HCT116 (cell line): ENCODE data around the gene FERMT3. TPM values are rescaled to one million over a fixed set of nuclear protein-coding genes. Genes with fewer than 3 reads are reported as not detected.

Experiments
- ATAC-seq: fragments of 200-7000 bp; cut with Tn5 transposase; 2 replicates; pipeline ENCODE4 v1.9.1; 2020; ENCODE audit warnings: mild to moderate bottlenecking, moderate library complexity
- BruUV-seq: library from RNA; stranded (reverse); fragments of 400-500 nt; replicated peaks from 2 replicates; lab custom pipeline; 2021; lab: Mats Ljungman, UMichigan
- CTCF ChIA-PET: fragments of 300-600 bp; sonication (Branson Sonifier 250); formaldehyde crosslinking; loops from one replicate; lab custom pipeline; 2021; ENCODE audit warnings: antibody characterized with exemption; lab: Charles Lee
- POLR2A ChIA-PET: fragments of 300-600, 350-600 bp; sonication (Branson Sonifier 250); formaldehyde crosslinking; loops from one replicate; lab custom pipeline; 2021; ENCODE audit warnings: antibody characterized with exemption; lab: Charles Lee
- RAD21 ChIA-PET, 2 experiments: fragments of 300-600 bp; sonication (Branson Sonifier 250); formaldehyde crosslinking; loops; one replicate each; lab custom pipeline; 2023; ENCODE audit warnings: low total read pairs in 2 of 2; ENCODE audit not compliant: uncharacterized antibody in 2 of 2, unreplicated experiment in 2 of 2, low non-redundant PET in 1 of 2; lab: Charles Lee
- DNase-seq: peaks from one replicate; pipeline ENCODE4 v3.0.0-alpha.2; 2010; ENCODE audit warnings: low read depth, low spot score
- H2AFZ ChIP-seq: fragments of 200-600 bp; shearing (Covaris generic), sonication (generic); 2 replicates; pipeline ENCODE4 v1.6.1; 2017; ENCODE audit warnings: low read depth, mixed run types, mixed read lengths, antibody characterized with exemption, low read length; ENCODE audit not compliant: poor library complexity, severe bottlenecking
- H3K27ac ChIP-seq: 2 replicates; pipeline ENCODE4 v1.5.1; 2012; ENCODE audit warnings: low read depth, low read length
- H3K27me3 ChIP-seq: fragments of 200-600 bp; sonication (generic); 2 replicates; pipeline ENCODE4 v1.6.1; 2016; ENCODE audit warnings: mixed run types, low read length, mixed read lengths; ENCODE audit not compliant: insufficient read depth
- H3K36me3 ChIP-seq, 2 experiments: fragments of 200-500 bp in 1 of 2; fragments of 200-600 bp in 1 of 2; sonication (Bioruptor generic) in 1 of 2; sonication (generic) in 1 of 2; 2 replicates each; pipeline versions ENCODE4 v1.5.1 to v1.6.1; 2014 to 2016; ENCODE audit warnings: low read length in 2 of 2, inconsistent platforms in 1 of 2, mixed read lengths in 1 of 2, mixed run types in 1 of 2; ENCODE audit not compliant: insufficient read depth in 2 of 2, control insufficient read depth in 1 of 2
- H3K4me1 ChIP-seq, 2 experiments: fragments of 200-600 bp in 1 of 2; sonication (generic) in 1 of 2; 2 replicates each; pipeline versions ENCODE4 v1.5.1 to v1.6.1; 2012 to 2017; ENCODE audit warnings: low read length in 2 of 2, inconsistent platforms in 1 of 2, mild to moderate bottlenecking in 1 of 2, mixed read lengths in 1 of 2, mixed run types in 1 of 2, moderate library complexity in 1 of 2; ENCODE audit not compliant: insufficient read depth in 2 of 2, control insufficient read depth in 1 of 2
- H3K4me2 ChIP-seq: fragments of 200-600 bp; sonication (generic); 2 replicates; pipeline ENCODE4 v1.6.1; 2017; ENCODE audit warnings: mixed run types, low read length, mixed read lengths
- H3K4me3 ChIP-seq, 2 experiments: fragments of 200-600 bp in 1 of 2; sonication (generic) in 1 of 2; replicated peaks in 1 of 2; 2 replicates each; pipeline ENCODE4 v1.5.1; 2011 to 2016; ENCODE audit warnings: low read length in 2 of 2, control low read depth in 1 of 2, low read depth in 1 of 2, mild to moderate bottlenecking in 1 of 2, mixed read lengths in 1 of 2, mixed run types in 1 of 2
- H3K79me2 ChIP-seq: fragments of 200-600 bp; sonication (generic); 2 replicates; pipeline ENCODE4 v1.6.1; 2017; ENCODE audit warnings: mild to moderate bottlenecking, mixed run types, low read length, moderate library complexity, mixed read lengths; ENCODE audit not compliant: insufficient read depth
- H3K9ac ChIP-seq: fragments of 200-600 bp; sonication (generic); 2 replicates; pipeline ENCODE4 v1.6.1; 2016; ENCODE audit warnings: low read length, mixed read lengths
- H3K9me2 ChIP-seq: fragments of 200-600 bp; sonication (generic), shearing (Covaris generic); 2 replicates; pipeline ENCODE4 v1.6.1; 2017; ENCODE audit warnings: mixed run types, mild to moderate bottlenecking, moderate library complexity; ENCODE audit not compliant: insufficient read depth
- H3K9me3 ChIP-seq, 2 experiments: fragments of 200-500 bp in 1 of 2; fragments of 200-600 bp in 1 of 2; sonication (Bioruptor generic) in 1 of 2; sonication (generic) in 1 of 2; 2 replicates each; pipeline ENCODE4 v1.6.1; 2014 to 2017; ENCODE audit warnings: low read length in 2 of 2, mixed read lengths in 2 of 2, inconsistent platforms in 1 of 2, low read depth in 1 of 2, mild to moderate bottlenecking in 1 of 2, mixed run types in 1 of 2, moderate library complexity in 1 of 2; ENCODE audit not compliant: control insufficient read depth in 1 of 2, insufficient read depth in 1 of 2
- H4K20me1 ChIP-seq: fragments of 200-600 bp; sonication (generic), shearing (Covaris generic); 2 replicates; pipeline ENCODE4 v1.6.1; 2017; ENCODE audit warnings: mixed run types, mild to moderate bottlenecking, moderate library complexity; ENCODE audit not compliant: insufficient read depth
- CEBPB ChIP-seq: IDR thresholded peaks from 2 replicates; pipeline ENCODE4 v1.6.1; 2012; ENCODE audit warnings: low read depth
- CTCF ChIP-seq, 3 experiments: fragments of 200-600 bp in 1 of 3; sonication (generic) in 1 of 3; IDR thresholded peaks in 2 of 3; conservative IDR thresholded peaks in 1 of 3; 2 replicates each; pipeline ENCODE4 v1.5.1; 2012 to 2017; ENCODE audit warnings: low read depth in 2 of 3, low read length in 2 of 3, antibody characterized with exemption in 1 of 3, borderline replicate concordance in 1 of 3, control low read depth in 1 of 3, mild to moderate bottlenecking in 1 of 3, mixed read lengths in 1 of 3, mixed run types in 1 of 3, moderate library complexity in 1 of 3; ENCODE audit not compliant: insufficient read depth in 1 of 3
- EZH2 ChIP-seq: fragments of 200-600 bp; sonication (generic); IDR thresholded peaks from 2 replicates; pipeline ENCODE4 v1.6.1; 2017; ENCODE audit warnings: antibody characterized with exemption, mixed run types
- EZH2phosphoT487 ChIP-seq: fragments of 200-600 bp; IDR thresholded peaks from 2 replicates; pipeline ENCODE4 v1.6.1; 2018; ENCODE audit warnings: antibody characterized with exemption, borderline replicate concordance
- POLR2AphosphoS5 ChIP-seq: IDR thresholded peaks from 2 replicates; pipeline ENCODE4 v1.6.1; 2011; ENCODE audit warnings: mild to moderate bottlenecking, low read depth, low read length, moderate library complexity
- REST ChIP-seq: IDR thresholded peaks from 2 replicates; pipeline ENCODE4 v1.6.1; 2012; ENCODE audit warnings: low read depth
- SIN3A ChIP-seq: IDR thresholded peaks from 2 replicates; pipeline ENCODE4 v1.6.1; 2012; ENCODE audit warnings: low read depth
- SP1 ChIP-seq: IDR thresholded peaks from 2 replicates; pipeline ENCODE4 v1.6.1; 2012; ENCODE audit warnings: low read depth
- SRF ChIP-seq: IDR thresholded peaks from 2 replicates; pipeline ENCODE4 v1.6.1; 2012; ENCODE audit warnings: low read depth
- YY1 ChIP-seq: IDR thresholded peaks from 2 replicates; pipeline ENCODE4 v1.6.1; 2011; ENCODE audit warnings: low read length, low read depth, moderate library complexity, mild to moderate bottlenecking; ENCODE audit not compliant: insufficient replicate concordance; ENCODE audit errors: extremely low read depth
- ZBTB33 ChIP-seq: IDR thresholded peaks from 2 replicates; pipeline ENCODE4 v1.6.1; 2011; ENCODE audit warnings: mild to moderate bottlenecking, low read length, moderate library complexity; ENCODE audit not compliant: insufficient replicate concordance; ENCODE audit errors: extremely low read depth
- ZFX ChIP-seq: fragments of 450-650 bp; IDR thresholded peaks from 2 replicates; pipeline ENCODE4 v1.6.1; 2017
- ZNF274 ChIP-seq: fragments of 200-500 bp; sonication (Bioruptor generic); IDR thresholded peaks from 2 replicates; pipeline ENCODE4 v1.6.1; 2014; ENCODE audit warnings: mild to moderate bottlenecking, low read depth, low read length, inconsistent platforms
- intact Hi-C: fragments of 100-400 bp; cut with micrococcal nuclease; formaldehyde crosslinking; loops from 2 replicates; pipeline ENCODE4 v1.10.0; 2022
- total RNA-seq: library from RNA; stranded (reverse); gene quantifications from one replicate; pipeline ENCODE4 v1.2.1, GENCODE V29; 2021; ENCODE audit not compliant: unreplicated experiment
- TF ChIP-seq, protein P1 (sequence below): IDR thresholded peaks from 2 replicates; pipeline ENCODE4 v1.6.1; 2012

The FERMT3 gene
- total RNA-seq, 1 experiment from 2014 or later: 4.3 TPM

- H3K9ac ChIP-seq: no peak overlapping the region
- H4K20me1 ChIP-seq: no peaks in the 10 kb centered on the region
- no peak overlapping the region for H3K27ac ChIP-seq
- peaks cover 19% of the 10 kb centered on the region for H3K79me2 ChIP-seq
- peaks cover 0 to 5% of the 10 kb centered on the region in 2 experiments; a peak in 2 of 4 replicates for H3K4me1 ChIP-seq
- no peaks in the 10 kb centered on the region for H3K27me3 ChIP-seq
- ATAC-seq (no peak), DNase-seq (no peak)
- H2AFZ ChIP-seq: no peak overlapping the region
- H3K4me2 ChIP-seq: no peak overlapping the region
- BruUV-seq: no TSS peak
- intact Hi-C loops: no loop called here
- TF ChIP-seq, protein P1, sequence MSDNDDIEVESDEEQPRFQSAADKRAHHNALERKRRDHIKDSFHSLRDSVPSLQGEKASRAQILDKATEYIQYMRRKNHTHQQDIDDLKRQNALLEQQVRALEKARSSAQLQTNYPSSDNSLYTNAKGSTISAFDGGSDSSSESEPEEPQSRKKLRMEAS: no peak
- TF ChIP-seq SIN3A (no peak), ZNF274 (no peak), SP1 (no peak), CTCF (IDR thresholded peaks at IDR 0.05 in 2 of 3, conservative IDR thresholded peaks at IDR 0.05 in 1 of 3; ENCODE audit: borderline replicate concordance in 1 of 3, insufficient read depth in 1 of 3, low read depth in 2 of 3, low read length in 2 of 3) (no peak), CEBPB (no peak), REST (no peak), ZBTB33 (no peak), SRF (no peak), YY1 (no peak), EZH2 (no peak), EZH2phosphoT487 (no peak), ZFX (no peak), POLR2AphosphoS5 (no peak)
- CTCF ChIA-PET: no interaction called here
- H3K9me3 ChIP-seq: no peaks in the 10 kb centered on the region
- H3K9me2 ChIP-seq: no peaks in the 10 kb centered on the region
- H3K36me3 ChIP-seq: no peaks in the 10 kb centered on the region
- no peak overlapping the region for H3K4me3 ChIP-seq
- RAD21 ChIA-PET: no interaction called here
- POLR2A ChIA-PET: no interaction called here
These were observed 48.7 kb upstream of the FERMT3 start for GRCh38 chr11:64157631-64158394.
